IPS-NIHi7 (cell line): ENCODE results near the gene POU6F2.

Experiments used
- DNase-seq: peaks from one replicate; pipeline ENCODE4 v3.0.0; 2012; ENCODE audit warnings: mixed read lengths; ENCODE audit errors: extremely low spot score

POU6F2 gene

DNA sequence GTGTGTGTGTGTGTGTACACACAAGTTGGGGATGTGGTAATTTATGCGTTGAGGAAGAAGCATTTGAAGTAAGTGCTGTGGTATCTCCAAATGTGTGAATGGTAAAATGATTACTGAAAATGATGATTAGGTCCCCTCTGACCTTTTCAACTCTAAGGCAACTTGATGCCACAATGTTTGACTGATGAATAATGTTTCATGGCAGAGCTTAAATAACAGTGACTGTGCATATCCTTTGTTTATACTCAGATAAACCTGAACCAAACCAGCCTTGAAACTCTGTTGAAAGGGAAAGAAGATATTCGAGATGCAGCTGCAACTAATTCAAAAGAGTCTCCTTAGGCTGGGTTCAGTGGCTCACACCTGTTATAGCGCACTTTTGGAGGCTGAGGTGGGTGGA is 523.6 kb downstream of the POU6F2 start:
- no peak for DNase-seq

DNA sequence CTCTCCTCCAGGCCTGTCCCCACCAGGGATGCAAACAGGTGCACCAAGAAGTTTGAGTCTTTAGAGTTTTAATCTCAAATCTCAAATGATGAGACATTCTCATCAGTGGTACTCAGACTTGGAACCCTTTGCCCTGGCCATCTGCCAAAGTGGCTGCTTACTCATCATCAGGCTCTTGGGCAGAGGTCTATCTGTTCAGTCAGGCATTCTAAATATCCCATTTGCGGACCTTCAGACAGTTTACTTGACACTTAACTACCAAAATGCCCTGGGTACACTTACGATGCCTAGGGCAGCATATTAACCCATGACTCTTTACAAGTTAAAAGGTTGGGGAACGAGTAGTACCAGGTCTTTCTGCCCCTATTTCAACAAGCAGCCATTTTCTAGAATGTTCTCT is 527.3 kb downstream of the POU6F2 start:
- DNase-seq, result no peak

DNA sequence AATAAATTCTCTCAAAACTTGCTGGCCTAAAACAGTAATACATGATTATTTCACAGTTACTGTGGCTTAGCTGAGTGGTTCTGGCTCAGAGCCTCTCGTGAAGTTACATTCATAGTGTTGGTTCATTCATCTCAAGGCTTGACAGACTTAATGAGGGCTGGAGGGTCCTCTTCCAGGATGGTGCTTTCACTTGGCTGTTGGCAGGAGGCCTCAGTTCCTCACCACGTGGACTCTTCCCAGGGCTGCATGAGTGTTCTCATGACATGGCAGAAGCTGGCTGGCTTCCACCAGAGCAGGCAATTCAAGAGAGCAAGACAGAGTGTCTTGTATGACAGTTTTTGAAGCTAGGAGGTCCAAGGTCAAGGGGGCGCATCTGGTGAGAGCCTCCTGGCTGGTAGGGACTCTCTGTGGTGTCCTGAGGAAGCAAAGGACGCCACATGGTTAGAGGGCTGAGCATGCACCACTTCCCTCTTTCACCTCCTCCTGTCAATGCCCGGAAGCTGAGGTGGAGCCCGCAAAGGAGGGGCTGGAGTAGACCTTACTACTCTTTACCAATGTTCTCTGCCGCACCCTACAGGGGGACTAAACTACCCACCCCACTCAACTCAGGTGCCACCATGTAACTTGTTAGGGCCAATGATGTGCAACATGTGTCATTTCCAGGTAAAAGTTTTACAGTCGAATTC is 530.3 kb downstream of the POU6F2 start:
- DNase-seq, result no peak

DNA sequence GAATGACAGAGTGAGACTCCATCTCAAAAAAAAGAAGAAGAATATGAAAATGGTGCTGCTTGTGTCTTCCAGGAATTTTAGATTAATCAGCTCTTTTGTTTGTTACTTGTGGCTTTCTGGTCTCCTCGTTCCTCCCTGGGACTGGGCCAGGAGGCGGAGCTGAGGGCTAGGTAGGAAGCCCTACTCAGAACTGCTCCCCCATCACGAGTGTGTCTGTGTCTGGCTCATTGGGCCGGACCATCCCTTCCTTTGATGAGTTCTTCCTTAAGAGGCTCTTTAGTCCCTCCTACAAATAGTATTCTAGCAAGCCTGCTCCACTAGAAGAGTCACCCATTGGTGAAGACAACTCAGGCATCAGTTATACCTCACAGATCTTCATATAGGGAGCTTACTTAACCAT is 531.7 kb downstream of the POU6F2 start:
- DNase-seq, result no peak

DNA sequence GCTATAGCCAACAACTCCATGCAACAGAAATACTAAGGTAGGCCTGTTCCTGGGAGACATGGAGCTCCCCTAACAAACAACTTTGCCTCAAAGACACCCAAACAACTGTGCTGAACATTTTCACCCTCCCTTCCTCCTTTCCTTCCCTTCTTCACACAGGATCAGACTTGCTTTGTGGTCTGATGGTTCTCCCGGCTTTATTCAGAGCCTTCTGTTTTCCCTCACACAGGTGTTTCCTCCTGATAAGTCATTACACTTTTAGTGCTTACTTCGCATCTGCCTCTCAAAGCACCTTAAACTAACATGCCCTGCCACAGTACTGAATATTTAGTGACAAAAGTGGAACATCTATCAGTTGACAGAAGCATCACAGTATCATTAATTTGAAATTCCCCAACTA is 532.2 kb downstream of the POU6F2 start:
- DNase-seq, result no peak

DNA sequence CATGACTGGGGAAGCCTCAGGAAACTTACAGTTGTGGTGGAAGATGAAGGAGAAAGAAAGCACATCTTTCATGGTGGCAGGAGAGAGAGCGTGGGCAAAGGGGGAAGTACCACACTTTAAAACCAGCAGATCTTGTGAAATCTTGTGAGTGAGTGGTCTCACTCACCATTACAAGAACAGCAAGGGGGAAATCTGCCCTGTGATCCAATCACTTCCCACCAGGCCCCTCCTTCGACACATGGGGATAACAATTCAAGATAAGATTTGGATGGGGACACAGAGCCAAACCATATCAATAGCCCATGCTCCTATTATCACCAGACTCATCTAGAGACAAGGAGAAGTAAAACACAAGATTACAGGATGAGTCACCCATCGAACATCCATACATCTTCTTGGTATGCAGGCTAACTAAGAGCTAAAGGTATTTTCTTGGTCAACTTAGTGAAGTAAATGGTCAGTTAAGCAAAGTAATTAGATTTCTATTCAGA is 533.2 kb downstream of the POU6F2 start:
- DNase-seq, result no peak

DNA sequence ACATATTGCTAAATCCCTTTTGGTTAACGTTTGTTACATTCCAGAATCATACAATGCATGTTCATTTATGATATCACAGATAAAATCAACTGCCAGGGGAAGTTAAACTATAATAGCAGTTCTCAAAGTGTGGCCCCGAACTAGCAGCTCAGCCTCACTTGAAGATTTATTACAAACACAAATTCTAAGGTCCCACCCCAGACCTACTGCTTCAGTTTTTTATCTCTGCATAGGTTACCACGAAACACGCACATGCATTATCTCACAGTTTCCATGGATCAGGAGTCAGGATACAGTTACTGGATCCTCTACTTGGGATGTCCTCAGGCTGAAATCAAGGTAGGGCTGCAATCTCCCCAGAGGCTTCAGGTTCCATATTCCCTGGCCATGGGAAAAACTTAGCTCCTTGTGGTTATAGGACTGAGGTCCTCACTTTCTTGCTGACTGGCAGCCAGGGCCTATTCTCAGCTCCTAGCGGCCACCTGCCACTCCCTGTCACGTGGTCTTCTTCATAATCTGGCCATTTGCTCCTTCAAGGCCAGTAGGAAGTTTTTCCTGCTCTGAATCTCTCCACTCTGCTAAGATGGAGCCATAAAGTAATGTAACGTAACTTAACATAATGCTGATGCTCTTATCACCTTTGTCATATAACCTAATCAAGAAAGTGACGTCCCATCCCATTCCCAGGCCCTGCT is 538.0 kb downstream of the POU6F2 start:
- DNase-seq, result no peak

DNA sequence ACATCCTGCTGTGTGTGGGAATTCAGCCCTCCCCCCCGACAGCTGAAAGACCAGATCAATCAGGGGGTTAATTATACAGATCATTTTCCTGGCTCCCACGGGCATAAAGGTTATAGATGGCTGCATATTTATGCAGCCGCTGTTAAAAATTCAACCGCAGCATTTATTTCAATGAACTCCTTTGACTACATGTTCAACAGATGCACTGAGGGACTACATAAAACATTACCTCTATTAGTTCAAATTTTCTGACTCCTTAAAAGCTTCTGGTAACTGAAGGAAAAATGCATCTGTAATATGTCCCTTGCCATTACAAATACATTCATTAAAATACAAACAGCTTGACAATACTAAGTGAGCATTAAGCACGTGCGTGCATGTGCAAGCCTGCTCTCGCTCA is 538.8 kb downstream of the POU6F2 start:
- no peak for DNase-seq

DNA sequence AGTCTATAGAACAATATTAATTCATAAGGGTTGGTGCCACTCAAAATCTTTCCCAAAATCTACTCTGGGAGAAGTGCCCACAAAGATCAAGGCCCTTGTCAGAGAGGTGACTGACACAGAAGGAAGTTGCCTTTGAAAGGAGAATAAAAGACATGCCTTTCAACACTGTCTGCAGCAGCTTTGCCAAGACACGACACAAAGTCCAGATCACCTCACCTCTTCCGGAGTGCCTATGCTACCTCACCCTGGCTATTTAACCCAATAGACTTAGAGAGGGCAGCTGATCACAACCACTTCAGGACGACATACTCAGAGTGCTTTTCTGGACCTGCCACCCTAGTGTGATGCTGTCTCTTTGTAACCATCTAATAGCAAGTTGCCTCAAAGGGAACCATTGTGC is 539.5 kb downstream of the POU6F2 start:
- DNase-seq, result no peak
